KMS-11 (cell line): Measurements from ENCODE around the gene DACT2.

Experiments used
- H2AFZ ChIP-seq: fragments of 200-600 bp; sonication (generic); 2 replicates; pipeline ENCODE4 v1.6.1; 2016; ENCODE audit warnings: antibody characterized with exemption, mixed run types, low read depth
- H3K27ac ChIP-seq: fragments of 200-600 bp; sonication (generic); 2 replicates; pipeline ENCODE4 v1.6.1; 2016; ENCODE audit warnings: mild to moderate bottlenecking, mixed run types
- H3K27me3 ChIP-seq: fragments of 200-600 bp; sonication (generic); 2 replicates; pipeline ENCODE4 v1.6.1; 2017; ENCODE audit warnings: mild to moderate bottlenecking, low read depth, mixed run types, moderate library complexity; ENCODE audit not compliant: insufficient read depth
- H3K36me3 ChIP-seq: fragments of 200-600 bp; sonication (generic); 2 replicates; pipeline ENCODE4 v1.6.1; 2017; ENCODE audit warnings: mild to moderate bottlenecking, mixed run types; ENCODE audit not compliant: insufficient read depth
- H3K4me1 ChIP-seq: fragments of 200-600 bp; sonication (generic); 2 replicates; pipeline ENCODE4 v1.6.1; 2016; ENCODE audit warnings: mild to moderate bottlenecking, low read depth, mixed run types; ENCODE audit not compliant: poor library complexity, severe bottlenecking
- H3K4me2 ChIP-seq: fragments of 200-600 bp; sonication (generic); 2 replicates; pipeline ENCODE4 v1.7.0; 2016; ENCODE audit warnings: mild to moderate bottlenecking, mixed run types
- H3K4me3 ChIP-seq: fragments of 200-600 bp; sonication (generic); IDR thresholded peaks from 2 replicates; pipeline ENCODE4 v1.6.1; 2017; ENCODE audit warnings: low read depth, low read length, mixed read lengths; ENCODE audit not compliant: insufficient read depth
- H3K79me2 ChIP-seq: fragments of 200-600 bp; sonication (generic); 2 replicates; pipeline ENCODE4 v1.6.1; 2016; ENCODE audit warnings: low read depth, mixed run types; ENCODE audit not compliant: insufficient read depth
- H3K9ac ChIP-seq: fragments of 200-600 bp; sonication (generic); 2 replicates; pipeline ENCODE4 v1.6.1; 2016; ENCODE audit warnings: mild to moderate bottlenecking, mixed run types
- H4K20me1 ChIP-seq: fragments of 200-600 bp; sonication (generic); 2 replicates; pipeline ENCODE4 v1.6.1; 2016; ENCODE audit warnings: mild to moderate bottlenecking, mixed run types; ENCODE audit not compliant: insufficient read depth
- TF ChIP-seq, protein P1 (sequence below): fragments of 200-600 bp; sonication (generic); conservative IDR thresholded peaks from 2 replicates; pipeline ENCODE4 v1.6.1; 2017; ENCODE audit warnings: low read depth, mild to moderate bottlenecking, antibody characterized with exemption, low read length, moderate library complexity, mixed read lengths

The DACT2 gene

DNA sequence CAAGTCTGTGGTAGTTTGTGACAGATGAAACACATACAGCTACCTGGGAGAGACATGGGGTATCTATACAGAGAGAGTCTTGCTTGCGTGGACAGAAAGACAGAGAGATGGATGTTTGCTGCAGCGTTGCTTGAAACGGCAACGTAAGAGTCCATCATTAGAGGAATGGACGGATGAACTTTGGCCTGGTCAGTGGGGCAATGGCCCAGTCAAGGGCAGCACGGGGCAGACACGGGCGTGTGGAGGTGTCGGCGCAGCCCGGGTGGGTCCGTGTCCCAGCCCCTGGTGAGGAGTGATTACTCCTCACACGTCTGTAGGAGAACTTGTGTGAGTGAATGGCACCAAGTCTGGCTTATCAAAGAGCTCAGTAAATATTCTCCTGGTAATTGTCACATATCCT is 21.9 kb downstream of the DACT2 start:
- TF ChIP-seq, protein P1, sequence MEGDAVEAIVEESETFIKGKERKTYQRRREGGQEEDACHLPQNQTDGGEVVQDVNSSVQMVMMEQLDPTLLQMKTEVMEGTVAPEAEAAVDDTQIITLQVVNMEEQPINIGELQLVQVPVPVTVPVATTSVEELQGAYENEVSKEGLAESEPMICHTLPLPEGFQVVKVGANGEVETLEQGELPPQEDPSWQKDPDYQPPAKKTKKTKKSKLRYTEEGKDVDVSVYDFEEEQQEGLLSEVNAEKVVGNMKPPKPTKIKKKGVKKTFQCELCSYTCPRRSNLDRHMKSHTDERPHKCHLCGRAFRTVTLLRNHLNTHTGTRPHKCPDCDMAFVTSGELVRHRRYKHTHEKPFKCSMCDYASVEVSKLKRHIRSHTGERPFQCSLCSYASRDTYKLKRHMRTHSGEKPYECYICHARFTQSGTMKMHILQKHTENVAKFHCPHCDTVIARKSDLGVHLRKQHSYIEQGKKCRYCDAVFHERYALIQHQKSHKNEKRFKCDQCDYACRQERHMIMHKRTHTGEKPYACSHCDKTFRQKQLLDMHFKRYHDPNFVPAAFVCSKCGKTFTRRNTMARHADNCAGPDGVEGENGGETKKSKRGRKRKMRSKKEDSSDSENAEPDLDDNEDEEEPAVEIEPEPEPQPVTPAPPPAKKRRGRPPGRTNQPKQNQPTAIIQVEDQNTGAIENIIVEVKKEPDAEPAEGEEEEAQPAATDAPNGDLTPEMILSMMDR = no peak
- no peaks in the 10 kb centered on the region for H3K4me1 ChIP-seq
- no peak overlapping the region for H3K9ac ChIP-seq
- no peaks in the 10 kb centered on the region for H3K36me3 ChIP-seq
- H3K79me2 ChIP-seq = no peaks in the 10 kb centered on the region
- no peak overlapping the region for H3K4me2 ChIP-seq
- no peak overlapping the region for H3K4me3 ChIP-seq
- H3K27ac ChIP-seq = no peak overlapping the region
- H3K27me3 ChIP-seq = no peaks in the 10 kb centered on the region
- no peaks in the 10 kb centered on the region for H4K20me1 ChIP-seq
- no peak overlapping the region for H2AFZ ChIP-seq

DNA sequence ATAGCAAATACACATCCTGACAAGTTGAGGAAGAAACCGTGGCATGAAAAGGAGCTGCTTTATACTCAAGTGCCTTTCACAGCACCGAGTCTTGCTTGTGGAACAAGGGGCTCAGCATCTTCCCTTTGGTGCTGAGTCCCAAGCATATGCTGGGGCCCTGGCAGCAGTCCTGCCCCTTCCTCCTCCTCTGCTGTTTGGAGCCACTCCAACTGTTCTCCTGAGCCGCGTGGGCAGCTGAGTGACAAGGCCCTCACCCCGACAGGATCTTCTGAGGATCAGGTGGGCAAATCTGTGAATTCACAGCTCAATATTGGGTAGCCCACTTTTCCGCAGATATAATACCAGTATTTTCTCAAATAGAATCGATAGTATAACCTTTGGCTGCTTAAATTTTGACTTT is 24.7 kb downstream of the DACT2 start:
- Histone ChIP-seq H3K4me2 (no peak overlapping the region), H3K4me1 (no peaks in the 10 kb centered on the region), H3K36me3 (no peaks in the 10 kb centered on the region), H3K9ac (no peak overlapping the region), H4K20me1 (no peaks in the 10 kb centered on the region), H3K27ac (no peak overlapping the region), H3K4me3 (no peak overlapping the region), H3K79me2 (no peaks in the 10 kb centered on the region), H3K27me3 (no peaks in the 10 kb centered on the region), H2AFZ (no peak overlapping the region)
- TF ChIP-seq, protein P1 = no peak

DNA sequence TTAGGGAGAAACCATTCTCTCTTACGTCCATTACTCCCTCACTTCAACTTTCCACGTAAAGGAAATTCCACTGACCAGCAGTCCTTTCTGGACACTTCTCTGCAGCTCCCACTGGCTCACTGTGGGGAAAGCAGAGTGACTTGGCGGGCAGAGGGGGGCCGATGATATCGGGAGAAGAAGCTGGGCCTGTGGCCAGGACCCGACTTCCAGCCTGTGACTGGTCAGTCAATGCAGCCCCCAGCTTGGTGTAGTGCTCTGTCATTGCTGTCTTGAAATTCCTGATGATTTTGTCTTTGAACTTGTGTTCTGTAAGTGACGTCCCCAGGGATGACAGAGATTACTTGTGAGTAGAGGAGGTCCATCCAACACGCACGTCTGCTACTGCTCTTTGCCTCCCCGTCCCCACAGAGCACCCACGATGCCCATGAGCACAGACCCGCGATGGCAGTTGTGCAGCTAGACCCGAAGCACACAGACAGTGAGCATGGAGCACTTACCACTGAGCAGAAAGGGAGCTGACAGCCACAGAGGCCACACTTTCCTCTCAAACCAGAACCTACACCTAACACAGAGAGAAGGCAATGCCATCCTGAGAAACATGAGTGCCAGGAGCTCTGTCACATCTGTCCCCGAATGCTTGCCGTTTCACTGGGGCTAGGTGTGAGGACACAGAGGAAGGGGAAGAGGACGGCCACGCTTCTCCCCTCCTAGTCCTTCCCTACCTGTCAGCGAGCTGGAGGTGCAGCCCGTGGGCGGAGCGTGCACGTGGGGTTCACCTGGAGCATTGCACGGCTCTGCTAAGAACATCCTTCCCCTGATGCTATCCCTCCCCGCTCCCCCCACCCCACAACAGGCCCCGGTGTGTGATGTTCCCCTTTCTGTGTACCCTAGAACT is 25.7 kb downstream of the DACT2 start:
- no peak overlapping the region for H3K4me2 ChIP-seq
- no peaks in the 10 kb centered on the region for H3K27me3 ChIP-seq
- no peaks in the 10 kb centered on the region for H3K36me3 ChIP-seq
- no peak overlapping the region for H3K27ac ChIP-seq
- H3K4me1 ChIP-seq = no peaks in the 10 kb centered on the region
- no peak overlapping the region for H3K9ac ChIP-seq
- H2AFZ ChIP-seq = no peak overlapping the region
- no peaks in the 10 kb centered on the region for H4K20me1 ChIP-seq
- no peak overlapping the region for H3K4me3 ChIP-seq
- no peaks in the 10 kb centered on the region for H3K79me2 ChIP-seq
- TF ChIP-seq, protein P1 = no peak

DNA sequence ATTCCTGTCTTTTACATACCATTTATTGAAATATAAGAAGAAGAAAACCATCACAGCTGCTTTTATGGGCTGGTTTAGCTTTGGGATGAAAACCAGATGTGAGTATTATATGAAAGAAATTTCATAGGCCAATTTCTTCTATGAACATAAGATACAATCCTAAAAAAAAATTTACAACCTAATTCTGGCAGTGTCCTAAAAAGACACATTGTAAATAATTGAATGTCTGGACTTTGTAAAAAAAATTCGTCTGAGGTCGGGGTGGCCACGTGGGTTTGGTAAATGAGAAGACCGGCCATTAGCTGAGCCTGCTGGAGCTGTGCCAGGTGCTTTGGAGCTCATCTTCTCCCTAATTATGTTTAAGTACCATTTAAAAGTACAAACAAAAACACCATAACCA is 26.8 kb downstream of the DACT2 start:
- Histone ChIP-seq H3K27me3 (no peaks in the 10 kb centered on the region), H3K4me2 (no peak overlapping the region), H3K4me1 (peaks cover 3% of the 10 kb centered on the region), H3K27ac (no peak overlapping the region), H4K20me1 (no peaks in the 10 kb centered on the region), H3K79me2 (no peaks in the 10 kb centered on the region), H2AFZ (no peak overlapping the region), H3K36me3 (no peaks in the 10 kb centered on the region), H3K4me3 (no peak overlapping the region), H3K9ac (no peak overlapping the region)
- TF ChIP-seq, protein P1 = no peak
